ENCODE results near the gene PDXP. TPM values are rescaled to one million over a fixed set of nuclear protein-coding genes. Genes with fewer than 3 reads are reported as not detected.
A peak's percentile ranks its signal among the peaks of the same experiment; 100 is the strongest.
"Not testable (repeated sequence)": the region's sequence is repeated elsewhere in the genome, so short reads cannot be mapped to it uniquely, and the experiment has no call there.

Gene PDXP
- total and polyA plus RNA-seq, 10 donors, result 9.3 to 26.6 (median 12.6) TPM

DNA sequence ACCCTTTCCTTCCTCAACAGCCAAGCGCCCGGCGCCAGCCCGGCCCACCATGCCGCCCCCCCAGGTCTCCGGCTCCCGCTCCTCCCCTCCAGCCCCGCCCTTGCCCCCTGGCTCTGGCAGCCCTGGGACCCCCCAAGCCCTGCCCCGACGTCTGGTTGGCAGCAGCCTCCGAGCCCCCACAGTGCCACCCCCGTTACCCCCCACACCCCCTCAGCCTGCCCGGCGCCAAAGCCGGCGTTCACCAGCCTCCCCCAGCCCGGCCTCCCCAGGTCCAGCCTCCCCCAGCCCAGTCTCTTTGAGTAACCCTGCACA lies 3.3 kb upstream of the PDXP start:
- intact Hi-C loops (cut with DNase I; ENCODE audit: low total_unique reads), result no loop called here
- Histone ChIP-seq H3K9me3 (no peaks in the 10 kb centered on the region), H3K36me3 (peaks cover 0 to 57% (median 46%) of the 10 kb centered on the region in 6 donors), H3K27me3 (replicated peaks in 1 of 7) (no peaks in the 10 kb centered on the region), H3K4me1 (peaks cover 12 to 22% (median 19%) of the 10 kb centered on the region in 6 donors), H3K4me3 (no peak overlapping the region), H3K27ac (no peak overlapping the region)
- TF ChIP-seq POLR2A (IDR thresholded peaks at IDR 0.05), result no peak
- no peak for TF ChIP-seq POLR2AphosphoS5 (IDR thresholded peaks at IDR 0.05)
- no peak for TF ChIP-seq CTCF (IDR thresholded peaks at IDR 0.05 in 8 of 11, conservative IDR thresholded peaks at IDR 0.05 in 3 of 11)
- DNase-seq, result no peak
- 82 to 89% (median 87%) methylated on average over 10 to 17 of the region's 17 CpGs for WGBS, 5 donors

DNA sequence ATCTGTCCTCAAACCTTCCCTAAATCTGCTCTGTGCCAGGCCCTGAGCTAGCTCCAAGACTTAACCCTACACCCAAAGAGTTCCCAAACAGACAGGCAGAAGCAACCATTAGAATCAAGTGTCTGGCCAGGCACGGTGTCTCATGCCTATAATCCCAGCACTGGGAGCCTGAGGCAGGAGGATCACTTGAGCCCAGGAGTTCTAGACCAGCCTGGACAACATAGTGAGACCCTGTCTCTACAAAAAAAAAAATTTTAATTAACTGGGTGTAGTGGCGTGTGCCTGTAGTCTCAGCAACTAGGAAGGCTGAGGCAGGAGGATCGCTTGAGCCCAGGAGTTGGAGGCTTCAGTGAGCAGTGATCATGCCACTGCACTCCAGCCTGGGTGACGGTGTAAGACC lies 1.9 kb upstream of the PDXP start:
- WGBS, 5 donors, result 93 to 97% (median 96%) methylated on average over 4 of the region's 4 CpGs
- intact Hi-C loops (cut with DNase I; ENCODE audit: low total_unique reads); H3K9me3 ChIP-seq; H3K4me3 ChIP-seq; H3K27me3 ChIP-seq (replicated peaks in 1 of 7); DNase-seq: not testable (repeated sequence)
- Histone ChIP-seq H3K27ac (peak overlapping the region in 1 of 8 donors; percentile 5), H3K4me1 (peaks cover 19 to 35% (median 33%) of the 10 kb centered on the region in 6 donors), H3K36me3 (peaks cover 0 to 44% (median 33%) of the 10 kb centered on the region in 6 donors)

- H3K27ac ChIP-seq, result peak overlapping the region; percentile 72 to 88 (median 80)
- DNase-seq, result no peak
- peaks cover 0 to 33% (median 23%) of the 10 kb centered on the region in 6 donors for H3K36me3 ChIP-seq
- no peaks in the 10 kb centered on the region for H3K27me3 ChIP-seq (replicated peaks in 1 of 7)
- peaks cover 19 to 46% (median 42%) of the 10 kb centered on the region in 6 donors for H3K4me1 ChIP-seq
- WGBS, 5 donors, result 9 to 15% (median 13%) methylated on average over 6 of the region's 6 CpGs
- intact Hi-C loops (cut with DNase I; ENCODE audit: low total_unique reads), result no loop called here
- H3K4me3 ChIP-seq, result peak overlapping the region in 7 of 8 donors; percentile 28 to 95 (median 79)
- TF ChIP-seq CTCF (IDR thresholded peaks at IDR 0.05 in 8 of 11, conservative IDR thresholded peaks at IDR 0.05 in 3 of 11), result no peak
- TF ChIP-seq POLR2AphosphoS5 (IDR thresholded peaks at IDR 0.05), result no peak
- no peak for TF ChIP-seq POLR2A (IDR thresholded peaks at IDR 0.05)
- no peaks in the 10 kb centered on the region for H3K9me3 ChIP-seq
These were observed 862 bp upstream of the PDXP start for GRCh38 chr22:37657590-37658132.

DNA sequence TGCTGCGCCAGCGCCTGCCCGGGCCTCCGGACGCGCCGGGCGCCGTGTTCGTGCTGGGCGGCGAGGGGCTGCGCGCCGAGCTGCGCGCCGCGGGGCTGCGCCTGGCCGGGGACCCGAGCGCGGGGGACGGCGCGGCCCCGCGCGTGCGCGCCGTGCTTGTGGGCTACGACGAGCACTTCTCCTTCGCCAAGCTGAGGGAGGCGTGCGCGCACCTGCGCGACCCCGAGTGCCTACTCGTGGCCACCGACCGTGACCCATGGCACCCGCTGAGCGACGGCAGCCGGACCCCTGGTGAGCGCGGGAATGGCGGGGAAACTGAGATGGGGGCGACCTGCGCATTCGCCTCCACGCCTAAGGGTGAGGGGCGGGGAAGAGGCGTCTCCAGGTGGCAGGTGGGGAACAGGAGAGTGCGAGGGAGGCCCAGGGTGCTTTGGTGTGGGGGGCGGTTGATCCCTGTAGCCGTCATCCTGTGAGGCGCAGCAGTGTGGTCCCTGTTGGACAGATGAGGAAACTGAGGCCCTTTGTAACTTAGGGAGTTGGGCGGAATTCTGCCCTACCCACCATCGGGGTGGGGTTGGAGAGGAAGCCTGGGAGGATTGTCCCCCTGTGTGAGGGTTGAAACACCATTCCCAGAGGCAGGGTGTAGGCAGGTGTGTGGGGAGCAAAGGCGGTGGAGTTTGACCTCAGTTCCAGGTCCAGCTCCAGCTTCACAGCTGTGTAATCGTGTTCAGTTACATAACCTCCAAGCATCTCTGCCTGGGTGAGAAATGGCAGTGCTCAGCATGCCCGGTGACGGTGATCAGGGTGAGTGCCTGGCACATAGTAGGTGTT lies 758 bp downstream of the PDXP start:
- Histone ChIP-seq H3K9me3 (no peaks in the 10 kb centered on the region), H3K27ac (peak overlapping the region in 6 of 8 donors; percentile 58 to 88 (median 84)), H3K36me3 (peaks cover 0 to 17% (median 7%) of the 10 kb centered on the region in 6 donors), H3K4me1 (peaks cover 19 to 55% (median 44%) of the 10 kb centered on the region in 6 donors), H3K4me3 (peak overlapping the region; percentile 34 to 95 (median 78)), H3K27me3 (replicated peaks in 1 of 7) (no peaks in the 10 kb centered on the region)
- WGBS, 5 donors, result 3 to 9% (median 4%) methylated on average over 28 to 68 of the region's 68 CpGs
- peak; percentile 90 for DNase-seq
- intact Hi-C loops (cut with DNase I; ENCODE audit: low total_unique reads), result no loop called here
- no peak for TF ChIP-seq POLR2AphosphoS5 (IDR thresholded peaks at IDR 0.05)
- TF ChIP-seq POLR2A (IDR thresholded peaks at IDR 0.05), result no peak
- no peak for TF ChIP-seq CTCF (IDR thresholded peaks at IDR 0.05 in 8 of 11, conservative IDR thresholded peaks at IDR 0.05 in 3 of 11)
